OCI-LY7 (cell line): Measurements from ENCODE around the gene NUP93.

Experiments used
- CTCF ChIP-seq: fragments of 200-600 bp; sonication (generic); conservative IDR thresholded peaks from 2 replicates; pipeline ENCODE4 v1.5.1; 2014; ENCODE audit warnings: mild to moderate bottlenecking, antibody characterized with exemption, low read length, moderate library complexity, mixed read lengths
- EZH2phosphoT487 ChIP-seq: fragments of 200-600 bp; sonication (generic); IDR thresholded peaks from 2 replicates; pipeline ENCODE4 v1.6.1; 2018; ENCODE audit warnings: low read depth, borderline replicate concordance, mild to moderate bottlenecking, mixed run types, antibody characterized with exemption, low read length, moderate library complexity, mixed read lengths

DNA sequence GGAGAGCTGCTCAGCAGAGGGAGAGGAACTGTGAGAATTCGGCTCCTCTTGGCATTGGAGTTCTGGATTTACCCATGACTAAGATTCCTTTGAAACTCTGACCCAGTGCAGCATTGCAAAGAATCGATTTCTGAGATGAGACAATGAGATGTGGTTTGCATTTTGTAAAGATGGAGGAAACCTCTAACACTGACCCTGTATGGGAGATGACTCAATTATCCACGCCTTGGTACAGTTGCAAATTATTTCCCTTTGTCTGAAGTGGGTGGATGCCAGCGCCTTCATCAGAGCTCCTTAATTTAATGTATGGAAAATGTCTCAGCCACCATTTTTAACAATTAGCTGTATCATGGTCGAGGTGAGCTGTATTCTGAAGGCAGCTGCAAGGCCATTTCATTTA is 53.4 kb downstream of the NUP93 start:
- no peak for TF ChIP-seq CTCF
- no peak for TF ChIP-seq EZH2phosphoT487
